ENCODE data around the gene TSPAN18.

The TSPAN18 gene

GRCh38 chr11:44931466-44931865, 204.7 kb downstream of the TSPAN18 start:
- no peak for DNase-seq

DNA sequence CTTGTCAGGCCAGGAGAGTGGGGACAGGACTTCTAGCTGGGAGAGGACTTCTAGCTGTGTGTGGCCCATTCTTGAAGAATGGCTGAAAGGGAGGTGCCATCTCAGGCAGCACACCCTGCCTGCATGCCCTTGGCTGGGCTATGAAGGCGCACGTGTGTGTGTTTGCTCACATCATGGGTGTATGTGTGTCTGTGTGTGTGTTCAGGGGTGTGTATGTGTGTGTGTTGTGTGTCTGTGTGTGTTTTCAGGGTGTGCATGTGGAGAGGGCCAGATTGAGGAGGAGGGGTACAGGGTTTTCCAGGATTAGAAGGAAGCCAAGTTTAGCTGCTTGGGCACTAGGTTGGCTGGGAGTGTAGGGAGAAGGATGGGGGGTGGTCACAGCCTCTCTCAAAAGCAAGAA, 207.3 kb downstream of the TSPAN18 start:
- DNase-seq: no peak

GRCh38 chr11:44934735-44935250, 208.0 kb downstream of the TSPAN18 start:
- DNase-seq: no peak

GRCh38 chr11:44936525-44936924, 209.8 kb downstream of the TSPAN18 start:
- DNase-seq: peak; percentile 59 to 96

- DNase-seq: no peak
These were observed 210.3 kb downstream of the TSPAN18 start for GRCh38 chr11:44936951-44937543.

DNA sequence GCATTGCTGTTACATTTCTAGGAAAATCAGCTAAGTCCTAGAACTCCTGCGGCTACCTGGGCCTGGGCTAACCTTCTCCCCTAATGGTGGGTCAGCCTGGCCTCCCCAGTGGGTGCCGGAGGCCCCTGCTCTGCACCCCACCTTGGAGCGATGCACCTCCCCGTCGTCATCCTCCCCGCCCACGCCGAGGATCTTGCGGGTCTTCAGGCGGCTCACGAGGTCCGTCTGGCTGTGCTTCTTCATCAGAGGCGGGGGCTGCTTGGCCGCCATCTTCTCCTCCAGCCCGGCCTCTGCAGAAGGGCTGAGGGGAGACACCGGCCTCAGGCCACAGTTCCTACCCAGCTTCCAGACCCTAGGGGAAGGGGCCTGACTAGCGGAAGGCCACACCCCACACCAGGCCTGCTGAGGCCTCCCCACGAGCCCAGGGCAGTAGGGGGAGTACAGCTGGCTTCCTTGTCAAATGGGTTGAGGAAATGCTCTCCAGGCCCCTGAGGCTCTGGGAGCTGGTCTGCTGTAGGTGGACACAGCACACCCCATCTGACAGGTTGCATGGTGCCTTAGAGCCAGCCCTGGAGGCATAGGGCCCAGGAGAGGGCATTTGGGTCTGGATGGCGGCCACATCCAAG, 211.4 kb downstream of the TSPAN18 start:
- no peak for DNase-seq

GRCh38 chr11:44939673-44940395, 213.1 kb downstream of the TSPAN18 start:
- peak; percentile 87 to 90 for DNase-seq

DNA sequence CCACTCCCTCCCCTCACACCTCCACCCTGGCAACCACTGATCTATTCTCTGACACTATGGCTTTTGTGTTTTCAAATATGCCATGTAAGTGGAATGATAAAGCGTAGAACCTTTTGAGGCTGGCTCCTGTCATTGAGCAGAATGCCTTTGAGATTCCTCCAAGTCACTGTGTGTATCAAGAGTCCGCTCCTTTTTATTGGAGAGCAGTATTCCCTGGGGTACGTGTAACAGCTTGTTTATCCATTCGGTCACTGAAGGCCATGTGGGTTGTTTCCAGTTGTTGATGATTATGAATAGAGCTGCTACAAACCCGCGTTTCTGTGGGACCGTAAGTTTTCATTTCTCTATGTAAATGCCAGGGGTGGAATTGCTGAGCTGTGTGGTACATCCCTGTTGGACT, 213.6 kb downstream of the TSPAN18 start:
- DNase-seq: no peak

- DNase-seq: no peak
These were observed 214.1 kb downstream of the TSPAN18 start for GRCh38 chr11:44940835-44941234.

DNA sequence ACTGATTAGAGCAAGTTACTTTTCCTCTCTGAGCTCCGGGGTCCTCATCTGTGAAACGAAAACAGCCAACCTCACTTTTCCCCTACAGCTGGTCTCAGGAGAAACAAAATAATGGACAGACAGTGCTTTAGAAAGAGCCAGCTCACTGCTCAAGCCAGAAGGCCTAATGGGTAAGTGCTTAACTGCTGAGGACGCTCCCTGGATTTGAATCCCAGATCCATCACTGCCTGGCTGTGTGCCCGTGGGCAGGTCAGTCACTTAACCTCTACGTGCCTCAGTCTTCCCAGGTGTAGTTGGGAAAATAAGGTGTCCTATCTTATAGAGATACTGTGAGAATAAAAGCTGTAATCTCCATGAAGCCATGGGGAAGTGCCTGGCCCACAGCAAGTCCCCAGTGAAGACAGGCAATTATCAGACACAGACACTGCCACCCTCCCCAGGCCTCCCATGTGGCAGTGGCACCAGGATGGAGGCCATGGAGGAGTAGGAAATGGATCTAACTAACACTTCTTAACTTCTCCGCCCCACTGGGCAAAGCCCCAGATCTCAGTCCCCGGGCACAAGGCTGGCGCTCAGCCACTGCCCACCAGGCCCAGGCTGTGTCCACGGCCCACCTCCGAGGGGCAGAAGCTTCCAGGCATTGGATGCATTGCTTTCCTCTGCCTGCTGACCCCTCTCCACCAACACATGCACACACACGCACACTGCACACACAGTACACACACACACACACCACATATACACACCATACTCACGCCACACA, 214.7 kb downstream of the TSPAN18 start:
- no peak for DNase-seq

DNA sequence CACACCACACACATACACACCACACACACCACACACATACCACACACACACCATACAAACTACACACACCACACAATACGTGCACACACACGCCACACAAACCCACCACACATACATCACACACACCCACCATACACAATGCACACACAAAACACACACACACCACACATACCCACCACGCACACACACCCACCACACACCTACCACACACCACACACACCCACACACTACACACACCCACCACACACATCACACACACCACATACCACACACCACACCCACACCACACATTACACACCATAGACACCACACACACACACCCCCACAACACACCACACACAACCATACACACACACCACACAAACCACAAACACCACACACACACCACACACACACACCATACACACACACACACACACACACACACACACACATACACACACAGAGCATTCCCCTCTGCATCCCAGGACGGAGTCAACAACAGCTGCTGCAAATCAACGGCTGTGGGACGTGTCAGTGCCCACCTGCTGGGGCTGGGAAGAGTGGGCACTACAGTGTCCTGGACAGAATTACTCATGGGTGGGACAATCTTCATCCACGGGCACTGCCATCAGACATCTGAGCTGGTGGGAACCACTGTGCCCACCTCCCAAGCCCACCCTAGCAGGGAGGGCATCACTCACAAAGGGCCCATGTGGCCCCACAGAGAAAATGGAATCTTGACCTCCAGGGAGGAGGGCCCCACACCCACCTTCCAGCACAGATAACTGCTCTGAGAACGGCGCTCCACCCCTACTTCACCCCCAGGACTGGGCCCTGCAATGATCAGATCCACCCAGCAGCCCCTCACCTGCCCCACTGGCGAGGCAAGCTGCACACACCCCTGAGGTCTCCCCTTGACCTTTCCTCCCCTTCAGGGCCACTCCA, 215.5 kb downstream of the TSPAN18 start:
- DNase-seq: no peak

DNA sequence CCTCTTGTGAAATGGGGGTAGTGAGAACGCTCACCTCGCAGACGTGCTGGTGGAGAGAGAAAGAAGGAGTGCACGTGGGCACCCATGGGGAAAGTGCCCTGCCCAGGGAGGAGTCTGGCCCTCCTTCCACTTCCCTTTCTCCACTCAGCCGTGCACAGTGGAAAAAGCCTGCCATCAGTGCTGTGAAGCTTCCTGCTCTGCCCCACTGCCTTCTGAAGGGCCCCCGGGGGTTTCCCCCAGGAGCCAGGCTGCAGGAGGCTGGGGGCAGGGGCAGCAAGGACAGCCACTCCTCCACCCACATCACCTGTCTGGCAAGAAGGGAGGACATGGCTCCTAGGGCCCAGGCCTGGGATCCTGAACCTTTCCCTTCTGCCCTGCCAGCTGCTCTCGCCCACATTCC, 216.4 kb downstream of the TSPAN18 start:
- DNase-seq: peak; percentile 48 to 65

DNA sequence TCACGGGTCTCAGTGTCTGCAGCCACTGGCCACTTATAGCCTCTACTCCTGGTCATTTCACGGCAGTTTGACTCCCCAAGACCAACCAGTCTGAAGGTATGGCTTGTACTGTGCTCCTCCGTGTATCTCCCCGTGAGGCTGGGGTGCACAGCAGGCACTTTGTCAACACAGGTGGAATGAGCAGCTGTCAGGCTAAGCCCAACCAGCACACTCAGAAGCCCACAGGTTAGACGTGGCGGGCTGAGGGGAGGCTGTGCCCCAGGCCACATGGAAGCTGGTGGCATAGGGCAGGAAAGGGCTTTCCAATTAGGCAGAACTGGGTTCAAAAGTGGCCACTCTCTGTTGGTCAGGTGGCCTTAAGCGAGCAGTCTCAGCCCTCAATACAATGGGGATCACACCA, 216.9 kb downstream of the TSPAN18 start:
- no peak for DNase-seq

DNA sequence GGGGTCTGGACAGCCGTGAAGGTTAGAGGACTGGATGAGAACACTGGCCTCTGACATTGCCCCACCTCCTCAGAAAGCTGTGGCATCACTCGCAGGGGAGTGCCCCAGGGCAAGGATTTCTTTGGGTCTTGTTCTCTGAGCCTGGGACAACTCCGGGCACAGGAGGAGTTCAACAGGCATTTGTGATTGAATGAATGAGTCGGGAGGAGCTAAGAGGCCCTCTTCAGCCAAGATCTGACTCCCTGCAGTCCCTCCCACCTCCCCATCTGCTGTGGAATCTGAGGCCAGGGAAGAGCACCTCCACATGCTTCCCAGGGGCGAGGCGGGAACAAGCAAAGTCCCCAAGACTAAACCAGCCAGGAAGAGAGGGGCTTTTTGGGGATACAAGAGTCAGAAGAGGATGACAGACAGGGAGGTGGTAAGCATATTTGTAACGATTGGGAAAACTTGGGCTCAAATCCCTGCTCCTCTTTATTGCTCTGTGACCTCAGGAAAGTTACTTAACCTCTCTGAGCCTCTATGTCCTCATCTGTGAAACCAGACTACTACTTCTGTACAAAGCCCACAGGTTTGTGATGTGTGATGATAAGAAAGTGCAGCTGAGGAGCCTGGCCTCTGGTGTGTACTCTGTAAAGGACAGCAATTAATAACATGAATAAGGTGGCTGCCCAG, 217.6 kb downstream of the TSPAN18 start:
- DNase-seq: no peak

DNA sequence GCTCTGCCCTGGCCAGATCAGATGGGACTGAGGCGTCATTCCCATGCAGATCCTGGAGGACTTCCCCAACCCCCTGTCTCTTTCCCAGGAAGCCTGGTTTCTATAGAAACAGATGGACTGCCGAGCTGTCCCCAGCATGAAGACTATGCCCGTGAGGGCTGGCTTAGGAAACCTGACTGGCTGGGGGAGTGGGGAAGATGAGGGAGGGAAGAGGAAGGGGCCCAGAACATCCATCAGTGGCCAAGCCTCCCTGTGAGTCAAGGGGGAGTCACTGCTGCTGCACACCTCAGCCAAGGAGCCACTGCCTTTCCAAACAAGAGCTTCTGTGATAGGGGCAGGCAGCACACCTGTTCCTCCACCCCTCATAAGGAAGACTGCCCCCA, 218.1 kb downstream of the TSPAN18 start:
- no peak for DNase-seq

DNA sequence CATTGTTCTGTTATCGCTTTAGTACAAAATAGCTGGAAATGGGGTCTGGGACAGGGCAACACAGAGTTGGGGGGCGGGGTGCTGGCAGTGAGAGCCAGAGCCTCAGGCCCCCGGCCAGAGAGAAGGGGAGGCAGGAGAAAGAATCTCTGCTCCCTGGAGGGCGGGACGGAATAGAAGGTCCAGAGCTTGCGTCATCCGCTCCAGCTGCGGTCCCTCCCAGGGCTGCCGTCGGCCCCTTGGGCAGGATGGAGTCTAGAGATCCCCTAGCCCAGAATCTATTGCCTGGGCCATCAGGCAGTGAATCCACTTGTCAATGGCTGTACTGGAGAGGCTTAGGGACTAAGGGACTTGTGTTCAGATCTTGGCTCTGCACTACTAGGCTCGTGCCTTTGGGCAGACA, 218.9 kb downstream of the TSPAN18 start:
- DNase-seq: no peak

DNA sequence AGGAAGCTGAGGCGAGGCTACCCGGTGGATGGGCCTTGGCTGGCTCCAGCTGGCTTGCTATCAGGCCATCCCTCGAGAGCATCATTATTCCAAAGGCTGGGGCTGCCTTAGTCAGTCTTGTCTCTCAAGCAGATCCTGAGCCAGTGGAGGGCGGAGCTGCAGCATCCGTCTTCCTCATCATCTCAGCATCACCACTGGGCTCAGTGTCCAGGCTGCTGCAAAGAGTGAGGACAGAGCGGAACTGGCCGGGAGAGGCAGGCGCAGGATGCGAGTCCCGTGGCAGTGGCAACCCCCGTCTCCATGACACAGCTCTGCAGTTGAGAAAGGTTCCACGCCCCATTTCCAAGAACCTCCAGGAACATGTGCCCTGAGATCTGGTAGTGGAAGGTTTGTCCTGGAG, 219.5 kb downstream of the TSPAN18 start:
- DNase-seq: no peak

GRCh38 chr11:44947114-44947513, 220.4 kb downstream of the TSPAN18 start:
- no peak for DNase-seq

DNA sequence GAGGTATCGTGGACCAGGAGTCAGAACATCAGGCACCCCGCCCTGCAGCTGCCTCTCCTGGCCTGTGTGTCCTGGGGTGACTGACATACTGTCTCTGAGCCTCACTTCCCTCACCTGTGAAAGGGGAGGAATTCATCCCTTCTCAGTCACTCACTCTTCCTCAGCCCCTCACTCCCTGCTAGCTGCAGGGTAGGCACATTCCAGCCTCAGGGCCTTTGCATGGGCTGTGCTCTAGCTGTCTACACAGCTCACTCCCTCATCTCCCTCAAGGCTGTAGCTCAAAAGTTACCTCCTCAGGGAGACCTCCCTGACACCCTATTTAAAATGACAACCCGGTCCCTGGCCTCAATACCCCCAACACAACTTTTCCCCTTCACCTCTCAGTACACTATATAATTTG, 221.4 kb downstream of the TSPAN18 start:
- no peak for DNase-seq

- DNase-seq: peak; percentile 28 to 47
These were observed 222.6 kb downstream of the TSPAN18 start for GRCh38 chr11:44949160-44950030.
